Erythroblast (primary cell): ENCODE results near the gene ENTPD2.

Experiments used
- DNase-seq, 2 experiments: peaks; one replicate each; lab custom pipeline; 2025; lab: John Stamatoyannopoulos, UW
- GATA1 ChIP-seq: IDR thresholded peaks from 2 replicates; pipeline ENCODE4 v1.6.1; 2011; ENCODE audit warnings: low read depth, mild to moderate bottlenecking, control low read depth, low read length, moderate library complexity
- POLR2A ChIP-seq: IDR thresholded peaks from 2 replicates; pipeline ENCODE4 v1.6.1; 2011; ENCODE audit warnings: mild to moderate bottlenecking, low read length

Gene ENTPD2

DNA sequence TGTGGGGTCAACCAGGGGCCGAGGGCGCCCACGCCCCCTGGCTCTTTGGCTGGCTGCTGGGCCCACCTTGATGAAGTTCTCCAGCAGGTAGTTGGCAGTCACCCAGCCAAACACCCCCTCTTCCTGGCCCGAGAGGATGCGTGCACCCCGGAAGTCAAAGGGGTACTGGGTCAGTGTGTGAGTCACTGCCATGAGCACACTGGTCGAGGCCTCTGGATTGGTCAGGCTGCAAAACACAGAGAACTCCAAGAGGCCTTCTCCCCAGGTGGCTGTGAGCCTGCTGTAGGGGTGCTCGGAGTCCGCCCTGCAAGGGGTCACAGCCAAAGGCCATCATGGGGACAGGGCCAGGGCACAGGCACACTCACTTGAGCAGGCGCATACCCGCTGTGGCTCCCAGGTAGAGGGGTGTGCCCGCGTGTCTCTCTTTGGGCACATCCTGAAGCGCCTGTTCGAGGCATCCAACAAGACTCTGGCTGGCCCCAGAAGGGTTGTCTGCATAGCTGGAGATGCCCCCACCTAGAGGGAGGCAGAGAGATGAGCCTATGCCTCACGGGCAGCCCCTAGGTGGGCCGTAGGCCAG, 2.6 kb downstream of the ENTPD2 start:
- TF ChIP-seq POLR2A (no peak), GATA1 (no peak)
- DNase-seq: no peak

DNA sequence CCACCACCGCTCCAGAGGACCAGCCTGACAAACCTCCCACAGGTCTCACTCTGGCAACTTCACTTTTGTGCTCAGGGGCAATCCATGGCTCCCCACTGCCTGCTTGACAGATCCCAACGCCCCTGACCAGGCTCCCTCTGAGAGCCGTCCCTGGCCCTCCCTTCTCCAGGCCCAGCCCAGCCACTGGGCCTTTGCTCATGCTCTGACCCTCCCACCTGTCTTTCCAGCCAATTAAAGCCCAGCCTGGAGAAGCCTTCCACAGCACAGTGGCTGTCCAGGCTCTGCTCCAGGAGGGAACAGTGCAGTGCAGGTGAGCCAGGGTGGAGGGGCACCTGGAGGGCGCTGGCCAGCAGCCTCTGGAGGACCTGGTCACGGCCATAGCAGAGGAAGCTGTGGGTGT, 3.3 kb downstream of the ENTPD2 start:
- TF ChIP-seq POLR2A (no peak), GATA1 (no peak)
- DNase-seq: no peak

DNA sequence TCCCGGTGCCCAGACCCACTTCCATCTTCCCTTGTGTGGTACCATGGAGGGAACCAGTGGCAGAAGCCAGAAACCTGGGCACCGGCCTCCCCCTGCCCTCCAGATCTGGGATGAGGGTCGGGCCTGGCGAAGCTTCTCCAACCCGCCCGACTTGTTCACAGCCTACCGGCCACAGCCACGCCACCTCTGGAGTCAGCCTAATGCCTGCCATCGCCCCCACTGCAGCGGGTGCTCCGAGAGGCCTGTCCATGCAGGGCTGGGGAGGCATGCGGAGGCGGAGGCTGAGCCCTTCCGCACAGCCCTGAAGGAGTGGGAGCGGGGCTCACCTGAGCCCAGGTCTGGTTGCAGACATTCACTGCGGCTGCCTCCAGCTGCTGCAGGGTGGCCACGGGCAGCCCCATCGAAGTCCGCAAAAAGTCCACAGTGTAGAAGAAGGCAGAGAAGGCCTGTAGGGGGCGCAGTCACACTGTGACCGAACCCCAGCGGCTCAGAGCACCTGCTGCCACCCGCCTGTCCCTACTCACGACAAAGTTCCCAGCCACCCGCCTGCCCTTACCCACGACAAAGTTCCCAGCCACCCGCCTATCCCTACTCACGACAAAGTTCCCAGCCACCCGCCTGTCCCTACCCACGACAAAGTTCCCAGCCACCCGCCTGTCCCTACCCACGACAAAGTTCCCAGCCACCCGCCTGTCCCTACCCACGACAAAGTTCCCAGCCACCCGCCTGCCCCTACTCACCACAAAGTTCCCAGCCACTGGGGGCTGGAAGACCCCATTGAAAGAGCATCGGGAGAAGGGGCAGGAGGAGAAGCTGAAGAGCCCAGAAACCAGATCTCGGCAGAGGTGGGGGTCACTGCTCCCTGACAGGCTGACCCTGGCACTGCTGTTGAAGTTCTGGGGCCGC, 4.1 kb downstream of the ENTPD2 start:
- DNase-seq: peak; percentile 60 to 77
- TF ChIP-seq GATA1: no peak
- TF ChIP-seq POLR2A: no peak

DNA sequence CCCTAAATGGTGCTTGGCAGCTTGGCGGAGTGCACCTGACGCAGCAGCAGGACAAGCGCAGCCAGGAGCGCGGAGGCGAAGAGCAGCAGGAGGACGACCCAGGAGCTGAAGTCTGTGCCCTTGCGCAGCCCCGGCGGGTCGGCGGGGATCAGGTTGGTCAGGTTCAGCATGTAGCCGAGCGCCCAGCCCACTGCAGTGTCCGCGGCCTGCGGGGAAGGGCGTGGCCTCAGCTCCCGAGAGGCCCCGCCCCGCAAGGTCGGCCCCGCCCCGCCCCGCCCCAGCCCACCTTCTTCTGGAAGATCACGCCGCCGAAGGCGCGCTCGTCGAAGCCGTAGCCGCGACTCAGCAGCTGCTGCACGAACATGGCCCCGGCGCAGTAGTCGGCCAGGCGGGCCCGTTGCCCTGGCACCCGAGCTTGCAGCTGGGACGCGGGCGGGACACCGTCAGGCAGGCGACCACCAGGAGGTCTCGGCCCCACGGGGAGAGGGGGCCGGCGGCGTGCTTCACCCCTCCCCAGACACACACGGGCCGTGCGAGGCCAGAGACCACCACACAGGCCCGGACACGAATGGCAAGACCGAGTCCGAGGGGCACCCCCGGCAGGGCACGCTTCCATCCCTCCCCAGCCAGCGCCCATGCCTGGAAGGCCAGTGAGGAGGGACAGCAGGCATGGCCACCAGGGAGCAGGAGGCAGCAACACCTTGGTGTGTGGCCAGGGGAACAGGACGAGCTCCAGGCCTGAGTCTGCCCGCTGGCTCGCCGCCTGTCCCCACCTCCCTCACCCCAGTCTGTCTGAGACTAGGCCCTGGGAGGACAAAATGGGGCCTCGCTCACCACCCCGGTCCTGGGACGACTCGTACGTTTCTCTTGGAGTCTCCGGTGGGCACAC, 5.0 kb downstream of the ENTPD2 start:
- no peak for DNase-seq

DNA sequence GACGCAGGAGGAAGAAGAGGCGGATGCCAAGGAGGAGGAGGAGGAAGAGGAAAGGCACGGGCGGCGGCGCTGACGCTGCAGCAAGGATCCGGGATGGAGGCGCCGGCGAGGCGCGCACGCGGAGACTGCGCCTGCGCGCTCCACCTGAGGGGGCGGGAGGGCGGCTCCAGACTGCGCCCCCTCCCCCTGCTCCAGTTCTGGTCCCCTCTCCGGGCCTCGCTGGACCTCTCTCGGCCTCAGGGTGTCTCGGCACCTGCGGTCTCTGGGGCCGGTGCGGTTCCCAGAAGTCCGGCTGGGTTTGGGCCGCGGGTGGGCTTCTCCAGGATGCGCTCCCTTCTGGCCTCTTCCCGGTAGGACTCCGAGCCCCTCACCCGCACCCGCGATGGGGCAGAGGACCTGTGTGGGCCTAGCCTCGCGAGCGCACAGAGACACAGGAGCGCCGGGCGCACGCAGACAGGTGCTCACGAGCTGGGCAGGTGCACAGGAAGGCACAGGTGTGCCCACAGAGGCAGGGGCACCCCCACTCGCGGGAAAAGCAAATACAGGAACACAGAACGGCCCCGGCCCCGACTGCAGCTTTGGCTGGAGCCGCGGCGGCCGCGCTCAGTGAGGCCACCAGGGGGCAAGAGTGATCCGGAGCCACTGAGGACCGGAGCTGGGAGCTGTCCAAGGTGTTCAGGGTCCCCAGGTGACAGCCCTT, 7.6 kb downstream of the ENTPD2 start, which contains the start of gene NPDC1:
NPDC1 (minus strand) TSS at position 90 of the 700 bp plus-strand sequence. CDS start 188 bp downstream, outside the sequence.
- DNase-seq: peak; percentile 71 to 80
- no peak for TF ChIP-seq GATA1
- TF ChIP-seq POLR2A: no peak

More for the DNA sequence above, 5.0 kb downstream of the ENTPD2 start:
- TF ChIP-seq GATA1 (no peak), POLR2A (no peak)

DNA sequence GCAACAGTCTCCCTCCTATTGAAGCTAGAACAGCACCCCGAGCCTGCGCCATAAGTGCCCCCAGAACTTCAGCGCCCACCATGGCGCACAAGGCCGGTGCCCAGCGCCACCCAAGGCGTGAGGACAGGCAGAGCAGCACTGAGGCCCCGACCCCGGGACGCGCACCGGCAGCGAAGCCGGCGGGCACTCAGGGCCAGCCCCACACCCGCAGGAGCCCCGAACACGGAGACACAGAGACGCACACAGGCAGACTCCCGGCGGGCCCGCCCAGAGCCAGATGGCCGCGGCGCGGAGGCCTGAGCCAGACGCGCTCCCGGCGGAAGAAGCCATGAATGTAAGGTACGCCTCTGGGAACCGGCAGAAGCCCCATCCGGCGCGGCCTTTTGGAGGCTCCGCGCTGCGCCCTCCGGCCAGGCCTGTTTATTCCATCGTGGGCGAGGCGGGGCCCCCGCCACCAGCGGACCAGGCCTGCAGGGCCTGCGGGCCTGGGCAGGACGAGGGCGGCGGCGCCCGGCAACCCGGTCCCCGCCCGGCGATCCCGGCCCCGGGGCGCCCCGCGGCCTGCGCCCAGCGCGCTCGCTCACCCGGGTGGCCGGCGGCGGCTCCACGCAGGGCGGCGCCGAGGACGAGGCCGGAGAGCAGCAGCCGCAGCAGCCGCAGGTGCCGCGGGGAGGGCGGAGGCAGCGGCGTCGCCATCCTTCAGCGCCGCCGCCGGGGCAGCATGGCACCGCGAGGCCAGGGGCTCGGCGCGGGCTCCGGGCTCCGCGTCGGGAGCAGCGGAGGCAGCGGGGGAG, 8.4 kb downstream of the ENTPD2 start:
- DNase-seq: no peak
- TF ChIP-seq POLR2A (no peak), GATA1 (no peak)

DNA sequence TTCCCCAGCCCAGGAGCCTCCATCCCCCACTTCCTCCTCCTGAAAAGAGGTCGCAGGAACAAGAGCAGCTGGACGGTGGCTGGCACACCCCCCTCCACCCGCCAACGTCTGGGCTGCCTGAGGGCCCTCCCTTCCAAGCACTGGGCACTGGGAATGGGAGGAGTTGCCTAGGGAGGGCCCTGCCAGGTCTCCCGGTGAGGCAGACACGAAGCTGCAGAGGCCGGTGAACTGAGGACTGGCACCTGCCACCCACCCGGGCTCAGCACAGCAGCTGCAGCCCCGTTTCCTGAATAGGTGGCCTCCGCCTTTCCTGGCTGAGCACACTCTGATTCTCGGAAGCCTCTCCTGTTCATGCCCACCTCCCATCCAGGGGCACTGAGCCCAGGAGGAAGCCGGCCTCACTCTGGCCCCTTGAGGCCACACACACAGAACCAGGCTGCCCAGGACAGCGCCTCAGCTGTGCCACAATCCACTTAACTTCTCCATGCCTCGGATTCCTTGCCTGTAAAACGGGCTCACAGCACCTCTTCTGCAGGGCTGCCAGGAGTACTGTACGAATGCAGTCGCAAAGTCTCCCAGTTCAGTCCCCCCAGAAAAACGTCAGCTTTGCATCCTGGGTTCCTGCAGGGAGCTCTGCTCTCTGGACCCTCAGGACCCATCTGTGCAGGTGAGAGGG, 9.2 kb downstream of the ENTPD2 start:
- TF ChIP-seq POLR2A: no peak
- no peak for DNase-seq

DNA sequence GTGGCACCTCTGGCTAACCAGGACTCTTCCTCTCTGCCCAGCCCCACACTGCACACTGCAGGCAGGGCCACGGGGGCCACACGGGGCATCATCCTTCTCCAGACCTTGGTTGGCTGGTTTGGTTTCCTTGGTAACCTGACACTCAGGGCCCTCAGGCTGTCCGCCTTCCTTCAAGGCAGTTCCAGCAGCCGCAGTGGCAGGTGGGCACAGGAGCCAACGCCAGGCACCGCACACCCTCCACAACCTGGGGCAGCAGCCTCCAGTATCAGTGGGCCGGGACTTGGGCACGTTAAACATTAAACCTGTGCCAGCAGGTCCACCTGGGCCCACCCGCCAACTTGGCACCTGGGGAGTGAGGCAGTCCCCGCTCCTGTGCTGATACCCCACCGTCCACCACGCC, 9.8 kb downstream of the ENTPD2 start:
- no peak for DNase-seq
- no peak for TF ChIP-seq GATA1
- TF ChIP-seq POLR2A: no peak

DNA sequence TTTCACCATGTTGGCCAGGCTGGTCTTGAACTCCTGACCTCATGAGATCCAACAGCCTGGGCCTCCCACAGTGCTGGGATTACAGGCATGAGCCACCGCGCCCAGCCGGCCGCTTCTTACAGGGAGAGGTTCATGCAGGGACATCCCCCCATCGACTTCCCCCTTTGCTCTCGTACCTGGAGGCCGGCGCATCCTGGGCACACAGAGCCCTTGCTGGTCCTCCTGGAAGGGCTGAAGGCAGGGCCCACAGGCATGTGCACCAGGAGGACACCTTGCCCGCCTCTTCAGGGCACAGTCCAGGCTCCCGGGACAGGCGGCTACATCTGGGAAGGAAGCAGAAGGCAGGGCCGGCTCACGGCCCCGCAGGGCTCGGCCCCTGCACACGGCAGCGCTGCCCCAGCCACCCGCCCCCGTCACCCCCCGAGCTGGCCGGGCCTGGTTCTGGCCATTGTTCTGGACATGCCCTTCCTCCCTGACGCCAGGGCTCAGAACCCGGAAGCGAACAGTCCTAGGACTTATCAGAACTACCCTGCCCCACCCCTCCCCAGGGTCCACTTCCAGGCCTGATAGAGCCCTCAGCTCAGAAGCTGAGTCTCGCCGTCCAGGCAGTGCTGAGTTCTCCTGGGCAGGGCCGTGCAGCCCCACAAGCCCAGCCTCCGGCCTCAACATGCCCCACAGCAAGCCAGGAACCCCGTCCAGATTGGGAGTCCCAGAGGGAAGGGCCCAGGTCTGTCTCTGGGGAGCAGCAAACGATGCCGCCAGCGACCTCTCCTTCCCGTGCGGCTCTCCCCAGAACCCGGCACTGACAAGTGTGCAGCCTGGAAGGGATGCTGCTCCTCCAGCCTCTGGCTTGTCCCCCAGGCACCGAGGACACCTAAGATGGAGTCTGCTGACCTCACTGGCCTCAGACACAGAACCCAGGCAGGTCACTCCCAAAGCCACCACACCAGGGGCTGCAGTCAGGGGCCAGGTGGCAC, 10.8 kb downstream of the ENTPD2 start:
- DNase-seq: no peak
- TF ChIP-seq POLR2A (no peak), GATA1 (no peak)

DNA sequence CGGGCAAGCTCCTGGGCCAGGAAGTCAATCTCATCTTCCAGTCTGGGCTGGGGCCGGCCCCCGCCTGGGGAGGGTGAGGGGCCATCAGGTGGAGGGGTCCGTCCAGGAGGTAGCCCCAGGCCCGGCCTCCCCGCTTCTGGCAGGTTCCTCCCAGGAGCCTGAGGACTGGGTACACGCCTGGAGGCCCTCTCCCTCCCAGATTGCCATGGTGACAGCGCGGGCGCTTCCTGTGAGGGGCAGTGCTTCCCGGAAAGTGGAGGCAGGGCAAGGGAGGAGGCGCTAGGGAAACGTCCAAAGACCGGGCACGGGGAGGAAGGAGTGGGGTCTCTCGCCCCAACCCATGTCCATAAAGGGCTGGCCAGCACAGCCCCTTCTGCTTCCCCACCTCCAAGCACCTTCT, 12.7 kb downstream of the ENTPD2 start:
- TF ChIP-seq GATA1: no peak
- DNase-seq: no peak

DNA sequence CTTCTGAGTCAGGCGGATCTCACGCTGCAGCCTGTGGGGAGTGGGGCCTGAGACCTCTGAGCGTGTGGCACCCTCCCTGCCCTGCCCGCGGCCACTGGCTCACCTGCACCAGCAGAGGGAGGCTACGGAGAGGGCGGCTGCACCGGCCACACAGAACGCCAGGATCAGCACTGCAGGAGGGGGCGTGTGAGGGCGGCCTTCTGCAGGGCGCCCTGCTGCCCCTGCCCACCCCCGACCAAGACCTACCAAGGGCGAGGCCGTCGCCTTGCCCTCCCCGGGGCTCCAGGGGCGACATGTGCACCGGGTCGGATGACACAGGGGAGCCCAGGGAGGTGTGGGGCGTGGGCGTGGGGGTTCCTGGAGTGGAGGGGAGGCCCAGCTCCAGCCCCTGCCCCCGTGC, 13.3 kb downstream of the ENTPD2 start:
- TF ChIP-seq GATA1 (no peak), POLR2A (no peak)
- DNase-seq: no peak
